ENCODE measurements around the gene MAGEF1.

DNA sequence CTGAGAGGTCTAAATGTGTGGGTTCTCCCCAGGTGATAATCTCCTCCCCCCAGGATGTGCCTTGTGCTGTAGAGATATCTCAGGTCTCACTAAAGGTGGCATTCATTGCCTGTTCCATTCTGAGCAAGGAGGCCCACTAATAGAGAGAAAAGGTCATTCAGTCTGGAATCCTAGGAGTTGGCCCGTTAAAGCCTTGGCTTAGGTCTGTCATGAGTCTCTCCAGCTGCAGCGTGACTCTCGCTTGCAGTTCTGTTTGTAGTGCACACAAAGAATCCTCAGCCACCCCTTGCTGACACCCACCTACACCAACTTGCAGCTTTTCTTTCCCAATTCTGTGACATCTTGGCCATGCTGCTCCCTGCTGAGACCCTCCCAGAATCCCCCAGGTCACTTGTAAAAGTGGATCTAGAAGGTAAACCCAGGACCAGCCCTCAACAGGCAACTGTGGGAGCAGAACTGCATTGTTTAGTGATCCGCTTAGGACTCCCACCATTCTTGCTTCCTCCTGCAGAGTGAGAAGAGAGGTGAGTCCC is 17.7 kb downstream of the MAGEF1 start:
- TF ChIP-seq CTCF (IDR thresholded peaks at IDR 0.05; ENCODE audit: insufficient read depth, low read length, poor library complexity, severe bottlenecking) (no peak), EZH2phosphoT487 (conservative IDR thresholded peaks at IDR 0.05; ENCODE audit: low read length) (no peak)
